Ovary (tissue), 9 donors: ENCODE measurements around the gene ARSA. TPM values are rescaled to one million over a fixed set of nuclear protein-coding genes. Genes with fewer than 3 reads are reported as not detected.

ENCODE experiments used
- DNase-seq, 5 donors: peaks; one replicate each; pipeline ENCODE4 v3.0.0-alpha.2; 2019 to 2020
- H3K27ac ChIP-seq, 2 donors: fragments of 200-600 bp; one replicate each; pipeline versions ENCODE4 v1.5.1 to v1.8.0; 2019 to 2022
- H3K27me3 ChIP-seq: fragments of 200-600 bp; one replicate; pipeline ENCODE4 v1.8.0; 2022
- H3K36me3 ChIP-seq: fragments of 200-600 bp; sonication (generic); one replicate; pipeline ENCODE4 v1.5.1; 2019
- H3K4me1 ChIP-seq: one replicate; pipeline ENCODE4 v1.8.1; 2013; ENCODE audit warnings: mild to moderate bottlenecking, moderate library complexity; ENCODE audit not compliant: insufficient read depth
- H3K4me3 ChIP-seq: fragments of 200-600 bp; sonication (generic); one replicate; pipeline ENCODE4 v1.5.1; 2017
- H3K9me3 ChIP-seq, 2 donors: fragments of 200-600 bp in 1 of 2; sonication (generic) in 1 of 2; one replicate each; pipeline versions ENCODE4 v1.5.1 to v1.8.1; 2013 to 2019; ENCODE audit warnings: mild to moderate bottlenecking in 1 of 2, moderate library complexity in 1 of 2
- EP300 ChIP-seq: sonication (generic); formaldehyde crosslinking; IDR thresholded peaks from one replicate; pipeline ENCODE4 v1.6.1; 2017; ENCODE audit warnings: antibody characterized with exemption
- POLR2A ChIP-seq: fragments of 450-650 bp; IDR thresholded peaks from one replicate; pipeline ENCODE4 v1.6.1; 2017; ENCODE audit warnings: antibody characterized with exemption, mild to moderate bottlenecking, moderate library complexity
- WGBS, 3 donors: extraction: QIAGEN DNeasy Blood & Tissue Kit in 1 of 3; methylation state at CpG; one replicate each; pipeline versions ENCODE4 v1.1.5 to v1.1.7; 2013 to 2017; 5-methylcytosine and 5-hydroxymethylcytosine counted together
- intact Hi-C, 4 donors: fragments of 100-400 bp; cut with DNase I; formaldehyde crosslinking; loops; one replicate each; pipeline versions ENCODE4 v1.11.0 to v1.15.1; 2022 to 2023
- polyA plus RNA-seq, 2 donors: library from polyadenylated mRNA; stranded (reverse); fragments of 200-250 nt in 1 of 2; fragments of 350-450 nt in 1 of 2; fragmentation: Illumina TruSeq in 1 of 2; extraction: RNeasy Lipid Tissue Mini Kit (QIAGEN cat#74804) in 1 of 2; gene quantifications; one replicate each; pipeline ENCODE4 v1.2.3, GENCODE V29; 2013 to 2014
- total RNA-seq, 7 donors: library from RNA; depleted of rRNA in 2 of 7; stranded (reverse); fragments of >200 nt in 2 of 7; fragmentation: NEBNext Ultra II Directional in 3 of 7; extraction: Animal tissue kit (Norgen Biotek cat#: 25700) in 3 of 7; gene quantifications; one replicate each; pipeline versions ENCODE4 v1.1.0 to v1.2.4, GENCODE V29; 2016 to 2023
- TF ChIP-seq, protein P1 (sequence below), 3 donors: fragments of 450-650 bp in 2 of 3; fragments of 200-600 bp in 1 of 3; IDR thresholded peaks; one replicate each; pipeline versions ENCODE4 v1.5.1 to v1.8.0; 2016 to 2022; ENCODE audit warnings: antibody characterized with exemption in 3 of 3, mild to moderate bottlenecking in 1 of 3
- donor health status: DM: no; HTN: no; CAD: no; lungs with moderate emphysema.
- donor health status: DM: no; HTN: no; CAD: no.
- donor health status: Bipolar disorder and iron deficiency.
- donor health status: DM: yes; HTN: yes; CAD: no.
- donor health status: DM: no; HTN: no; CAD: no.
- donor health status: DM: yes; HTN: yes; CAD: no.

ARSA gene
- total and polyA plus RNA-seq, 9 donors = 2.1 to 51.6 (median 13.1) TPM

DNA sequence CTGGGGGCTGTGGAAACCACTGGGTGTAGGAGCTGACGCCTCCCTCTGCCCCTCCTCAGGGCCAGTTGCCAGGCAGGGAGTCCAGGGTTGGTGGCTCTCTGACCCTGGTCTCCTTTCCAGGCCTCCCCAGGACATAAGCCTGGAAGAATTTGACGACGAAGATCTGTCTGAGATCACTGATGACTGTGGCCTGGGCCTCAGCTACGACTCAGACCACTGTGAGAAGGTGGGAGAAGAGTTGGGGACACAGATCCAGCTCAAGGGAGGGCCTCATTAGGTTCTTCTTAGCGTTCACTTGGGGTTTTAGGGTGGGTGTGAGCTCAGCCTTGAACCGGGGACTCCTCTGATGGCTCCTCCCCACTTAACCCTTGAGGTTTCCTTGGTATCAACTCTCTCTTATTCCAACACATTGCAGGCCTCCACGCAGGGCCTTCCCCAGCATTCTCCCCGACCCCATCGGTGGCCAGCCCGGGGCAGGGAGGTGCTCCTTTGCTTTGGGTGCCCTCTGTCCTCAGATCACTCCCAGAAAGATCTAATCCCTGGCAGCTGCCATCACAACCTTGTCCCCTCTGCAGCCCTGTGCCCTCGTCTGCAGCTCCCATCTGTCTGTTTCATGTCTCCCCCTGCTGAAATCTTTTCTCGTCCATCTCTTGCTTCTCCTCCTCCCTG, 26.1 kb downstream of the ARSA start:
- no peak for DNase-seq
- Histone ChIP-seq H3K9me3 (no peaks in the 10 kb centered on the region), H3K36me3 (no peaks in the 10 kb centered on the region), H3K4me3 (no peak overlapping the region), H3K4me1 (peaks cover 2% of the 10 kb centered on the region), H3K27me3 (no peaks in the 10 kb centered on the region), H3K27ac (no peak overlapping the region)
- 60 to 62% (median 60%) methylated on average over 12 of the region's 12 CpGs for WGBS, 3 donors
- intact Hi-C loops = no loop called here
- TF ChIP-seq POLR2A = no peak

DNA sequence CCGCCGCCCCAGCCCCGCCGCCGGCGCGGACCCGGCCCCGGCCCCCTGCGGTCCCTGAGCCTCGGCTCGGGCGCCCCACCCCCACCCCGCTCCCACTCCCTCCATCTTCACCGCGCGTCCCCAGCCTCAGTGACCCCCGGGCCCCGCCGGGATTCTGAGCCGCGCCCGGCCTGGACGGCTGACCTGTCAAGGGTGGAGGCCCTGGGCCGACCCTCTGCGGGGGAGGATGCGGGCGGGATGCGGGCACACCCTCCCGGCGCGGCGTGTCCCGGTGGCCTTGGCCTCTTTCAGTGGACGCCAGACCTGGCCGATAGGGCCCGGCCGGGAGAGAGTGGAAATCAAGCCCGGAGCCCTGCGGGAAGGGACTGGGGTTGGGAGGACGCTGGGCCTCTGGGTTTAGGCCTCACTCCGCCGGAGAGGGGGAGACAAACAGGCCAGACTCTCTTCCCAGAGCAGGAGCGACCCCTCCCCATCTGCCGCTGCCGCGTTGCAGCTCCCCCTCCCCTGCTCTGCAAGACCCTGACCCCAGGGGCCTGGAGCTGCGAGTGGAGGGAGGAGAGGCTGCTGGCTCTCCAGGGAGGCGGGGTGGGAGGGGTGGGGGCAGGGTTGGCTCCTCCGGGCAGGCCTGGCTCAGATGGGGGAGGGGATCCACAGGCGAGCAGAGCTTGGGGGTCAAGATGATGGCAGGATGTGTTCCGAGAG, 26.8 kb downstream of the ARSA start:
- no peaks in the 10 kb centered on the region for H3K27me3 ChIP-seq
- peak overlapping the region; percentile 39 for H3K4me3 ChIP-seq
- intact Hi-C loops = no loop called here

DNA sequence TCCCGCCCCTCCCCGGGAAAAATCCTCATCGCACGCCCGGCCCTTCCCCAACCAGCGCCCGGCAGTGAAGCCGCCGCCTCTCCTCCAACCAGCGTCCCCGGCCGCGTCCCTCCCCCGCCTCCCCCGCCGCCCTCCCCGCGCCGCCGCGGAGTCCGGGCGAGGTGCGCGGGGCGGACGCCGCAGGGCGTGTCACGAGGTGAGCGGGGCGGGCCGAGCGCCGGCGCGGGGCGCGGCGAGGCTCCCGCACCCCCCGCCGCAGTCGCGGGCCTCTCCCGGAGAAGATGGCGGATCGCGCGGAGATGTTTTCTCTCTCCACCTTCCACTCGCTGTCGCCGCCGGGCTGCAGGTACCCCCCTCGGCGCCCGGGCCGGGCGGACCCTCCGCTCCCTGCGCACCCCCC, 27.4 kb downstream of the ARSA start, which contains the start of gene MAPK8IP2:
TSS of gene MAPK8IP2 (plus strand) at position 256 of the 400 bp plus-strand sequence. CDS start at position 282, 26 bp downstream.
- Histone ChIP-seq H3K4me1 (peaks cover 2% of the 10 kb centered on the region), H3K36me3 (no peaks in the 10 kb centered on the region), H3K27me3 (no peaks in the 10 kb centered on the region), H3K9me3 (no peaks in the 10 kb centered on the region), H3K27ac (no peak within 1 kb of the TSS), H3K4me3 (peak within 1 kb of the TSS; percentile 39)
- TF ChIP-seq EP300 (no peak), POLR2A (no peak)
- TF ChIP-seq, protein P1, sequence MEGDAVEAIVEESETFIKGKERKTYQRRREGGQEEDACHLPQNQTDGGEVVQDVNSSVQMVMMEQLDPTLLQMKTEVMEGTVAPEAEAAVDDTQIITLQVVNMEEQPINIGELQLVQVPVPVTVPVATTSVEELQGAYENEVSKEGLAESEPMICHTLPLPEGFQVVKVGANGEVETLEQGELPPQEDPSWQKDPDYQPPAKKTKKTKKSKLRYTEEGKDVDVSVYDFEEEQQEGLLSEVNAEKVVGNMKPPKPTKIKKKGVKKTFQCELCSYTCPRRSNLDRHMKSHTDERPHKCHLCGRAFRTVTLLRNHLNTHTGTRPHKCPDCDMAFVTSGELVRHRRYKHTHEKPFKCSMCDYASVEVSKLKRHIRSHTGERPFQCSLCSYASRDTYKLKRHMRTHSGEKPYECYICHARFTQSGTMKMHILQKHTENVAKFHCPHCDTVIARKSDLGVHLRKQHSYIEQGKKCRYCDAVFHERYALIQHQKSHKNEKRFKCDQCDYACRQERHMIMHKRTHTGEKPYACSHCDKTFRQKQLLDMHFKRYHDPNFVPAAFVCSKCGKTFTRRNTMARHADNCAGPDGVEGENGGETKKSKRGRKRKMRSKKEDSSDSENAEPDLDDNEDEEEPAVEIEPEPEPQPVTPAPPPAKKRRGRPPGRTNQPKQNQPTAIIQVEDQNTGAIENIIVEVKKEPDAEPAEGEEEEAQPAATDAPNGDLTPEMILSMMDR (IDR thresholded peaks at IDR 0.05) = no peak
- 0 to 1% (median 0%) methylated on average over 4 to 59 of the region's 61 CpGs for WGBS, 3 donors
- intact Hi-C loops = no loop called here
- peak in 3 of 5 donors; percentile 36 to 70 (median 47) for DNase-seq

More for the DNA sequence above, 26.8 kb downstream of the ARSA start:
- TF ChIP-seq EP300 (no peak), POLR2A (no peak)
- TF ChIP-seq, protein P1 (IDR thresholded peaks at IDR 0.05) = no peak
- Histone ChIP-seq H3K4me1 (peaks cover 2% of the 10 kb centered on the region), H3K36me3 (no peaks in the 10 kb centered on the region), H3K9me3 (no peaks in the 10 kb centered on the region), H3K27ac (no peak overlapping the region)
- DNase-seq = peak in 4 of 5 donors; percentile 54 to 78 (median 58)
- WGBS, 3 donors = 5 to 31% (median 6%) methylated on average over 11 to 52 of the region's 52 CpGs

DNA sequence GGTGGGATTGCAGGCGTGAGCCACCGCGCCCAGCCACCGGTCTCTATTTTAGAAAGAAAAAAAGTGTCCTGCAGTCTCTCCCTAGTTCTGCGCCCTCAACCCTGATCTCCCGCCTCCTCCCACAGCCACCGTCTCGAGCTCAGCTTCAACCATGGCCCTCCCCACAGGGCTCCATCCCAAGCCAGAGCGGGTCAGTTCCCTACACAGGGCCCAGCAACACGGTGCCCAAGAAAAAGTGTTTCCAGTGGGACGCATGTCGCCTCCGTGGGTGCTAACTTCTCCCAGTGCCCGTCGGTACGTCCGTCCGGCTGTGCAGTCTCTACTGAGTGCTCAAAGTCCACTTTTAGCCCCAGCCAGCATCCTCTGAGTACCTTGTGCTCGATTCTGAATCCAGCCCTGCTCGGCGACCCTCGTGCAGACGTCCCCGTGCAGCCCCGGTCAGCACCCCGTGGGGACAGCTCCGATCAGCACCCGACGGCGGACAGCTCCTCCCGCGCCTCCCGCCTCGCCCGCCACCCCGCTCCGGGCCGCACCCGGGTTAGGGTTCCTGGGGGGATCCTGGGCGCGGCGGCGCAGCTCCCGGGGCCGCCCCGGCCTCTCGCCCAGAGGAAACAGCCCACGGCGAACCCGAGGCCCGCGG, 28.0 kb downstream of the ARSA start:
- no peaks in the 10 kb centered on the region for H3K27me3 ChIP-seq

More for the DNA sequence above, 28.0 kb downstream of the ARSA start:
- Histone ChIP-seq H3K27ac (no peak overlapping the region), H3K9me3 (no peaks in the 10 kb centered on the region), H3K36me3 (no peaks in the 10 kb centered on the region), H3K4me3 (peak overlapping the region; percentile 39), H3K4me1 (peaks cover 2% of the 10 kb centered on the region)
- intact Hi-C loops = no loop called here
- TF ChIP-seq, protein P1 (IDR thresholded peaks at IDR 0.05) = no peak
- no peak for TF ChIP-seq EP300
- TF ChIP-seq POLR2A = no peak
- DNase-seq = peak; percentile 61 to 84 (median 79)
- 11 to 15% (median 14%) methylated on average over 45 to 52 of the region's 52 CpGs for WGBS, 3 donors
